ENCODE data around the gene PMEL. TPM values are rescaled to one million over a fixed set of nuclear protein-coding genes. Genes with fewer than 3 reads are reported as not detected.
"Not testable (repeated sequence)": the region's sequence is repeated elsewhere in the genome, so short reads cannot be mapped to it uniquely, and the experiment has no call there.

PMEL gene
- total and polyA plus RNA-seq, 8 donors, result 0.58 to 4.0 (median 1.3) TPM; not detected in 1

GRCh38 chr12:55985341-55985740, 19.5 kb upstream of the PMEL start:
- DNase-seq, result no peak
- peaks cover 0 to 32% (median 0%) of the 10 kb centered on the region in 4 donors for H3K4me1 ChIP-seq
- H3K36me3 ChIP-seq, result peaks cover 49 to 91% (median 85%) of the 10 kb centered on the region in 4 donors
- intact Hi-C loops (cut with DNase I; ENCODE audit: low total_unique reads), result loop anchor here (10.0 kb wide), 1 partner anchor 49 kb away; no protein-coding TSS in a partner anchor
- no peaks in the 10 kb centered on the region for H3K9me3 ChIP-seq
- H3K27ac ChIP-seq, result no peak overlapping the region
- WGBS, 5 donors, result 89 to 93% (median 90%) methylated on average over 4 of the region's 4 CpGs
- TF ChIP-seq POLR2A (IDR thresholded peaks at IDR 0.05), result no peak
- no peak for TF ChIP-seq EP300 (IDR thresholded peaks at IDR 0.05)
- TF ChIP-seq CTCF (IDR thresholded peaks at IDR 0.05), result no peak
- no peak for TF ChIP-seq POLR2AphosphoS5 (IDR thresholded peaks at IDR 0.05)
- no peak overlapping the region for H3K4me3 ChIP-seq
- H3K27me3 ChIP-seq, result no peaks in the 10 kb centered on the region

GRCh38 chr12:55984861-55985260, 19.0 kb upstream of the PMEL start:
- no peak overlapping the region for H3K4me3 ChIP-seq
- no peak overlapping the region for H3K27ac ChIP-seq
- peaks cover 0 to 36% (median 0%) of the 10 kb centered on the region in 4 donors for H3K4me1 ChIP-seq
- H3K9me3 ChIP-seq, result no peaks in the 10 kb centered on the region
- no peaks in the 10 kb centered on the region for H3K27me3 ChIP-seq
- intact Hi-C loops (cut with DNase I; ENCODE audit: low total_unique reads), result loop anchor here (10.0 kb wide), 1 partner anchor 50 kb away; no protein-coding TSS in a partner anchor
- no peak for DNase-seq
- TF ChIP-seq EP300 (IDR thresholded peaks at IDR 0.05), result no peak
- no peak for TF ChIP-seq POLR2AphosphoS5 (IDR thresholded peaks at IDR 0.05)
- no peak for TF ChIP-seq POLR2A (IDR thresholded peaks at IDR 0.05)
- TF ChIP-seq CTCF (IDR thresholded peaks at IDR 0.05), result no peak
- H3K36me3 ChIP-seq, result peaks cover 46 to 90% (median 85%) of the 10 kb centered on the region in 4 donors
- 59 to 69% (median 61%) methylated on average over 2 of the region's 2 CpGs for WGBS, 5 donors

- no peak for DNase-seq
- Histone ChIP-seq H3K27ac (no peak overlapping the region), H3K4me1 (peaks cover 5 to 51% (median 9%) of the 10 kb centered on the region in 4 donors), H3K27me3 (no peaks in the 10 kb centered on the region), H3K4me3 (no peak overlapping the region), H3K36me3 (peaks cover 33 to 77% (median 73%) of the 10 kb centered on the region in 4 donors), H3K9me3 (no peaks in the 10 kb centered on the region)
- TF ChIP-seq POLR2A (IDR thresholded peaks at IDR 0.05), result no peak
- TF ChIP-seq POLR2AphosphoS5 (IDR thresholded peaks at IDR 0.05), result no peak
- TF ChIP-seq EP300 (IDR thresholded peaks at IDR 0.05), result no peak
- TF ChIP-seq CTCF (IDR thresholded peaks at IDR 0.05), result no peak
- intact Hi-C loops (cut with DNase I; ENCODE audit: low total_unique reads), result loop anchor here (10.0 kb wide), 1 partner anchor 51 kb away; no protein-coding TSS in a partner anchor
- 58 to 70% (median 66%) methylated on average over 4 of the region's 4 CpGs for WGBS, 5 donors
These were observed 17.5 kb upstream of the PMEL start for GRCh38 chr12:55983232-55983842.

- no peaks in the 10 kb centered on the region for H3K27me3 ChIP-seq
- DNase-seq, result no peak
- peaks cover 26 to 73% (median 64%) of the 10 kb centered on the region in 4 donors for H3K36me3 ChIP-seq
- intact Hi-C loops (cut with DNase I; ENCODE audit: low total_unique reads), result loop anchor here (10.0 kb wide), 1 partner anchor 52 kb away; no protein-coding TSS in a partner anchor
- no peaks in the 10 kb centered on the region for H3K9me3 ChIP-seq
- 78 to 86% (median 80%) methylated on average over 3 of the region's 3 CpGs for WGBS, 5 donors
- H3K27ac ChIP-seq, result no peak overlapping the region
- peaks cover 14 to 60% (median 17%) of the 10 kb centered on the region in 4 donors for H3K4me1 ChIP-seq
- H3K4me3 ChIP-seq, result no peak overlapping the region
- TF ChIP-seq POLR2A (IDR thresholded peaks at IDR 0.05) (no peak), CTCF (IDR thresholded peaks at IDR 0.05) (no peak), POLR2AphosphoS5 (IDR thresholded peaks at IDR 0.05) (no peak), EP300 (IDR thresholded peaks at IDR 0.05) (no peak)
These were observed 16.6 kb upstream of the PMEL start for GRCh38 chr12:55982319-55982936.

- Histone ChIP-seq H3K4me1 (peaks cover 20 to 66% (median 23%) of the 10 kb centered on the region in 4 donors), H3K36me3 (peaks cover 21 to 69% (median 61%) of the 10 kb centered on the region in 4 donors)
- H3K27me3 ChIP-seq, H3K4me3 ChIP-seq, H3K9me3 ChIP-seq, H3K27ac ChIP-seq, DNase-seq: not testable (repeated sequence)
- WGBS, 5 donors, result 55 to 78% (median 59%) methylated on average over 5 of the region's 5 CpGs
- intact Hi-C loops (cut with DNase I; ENCODE audit: low total_unique reads), result loop anchor here (10.0 kb wide), 1 partner anchor 53 kb away; no protein-coding TSS in a partner anchor
These were observed 16.0 kb upstream of the PMEL start for GRCh38 chr12:55981882-55982281.
